Thyroid gland (tissue), 4 donors: Measurements from ENCODE around the gene TCP11L2. TPM values are rescaled to one million over a fixed set of nuclear protein-coding genes. Genes with fewer than 3 reads are reported as not detected.

Source experiments
- DNase-seq, 2 donors: peaks; one replicate each; pipeline ENCODE4 v3.0.0-alpha.2; 2019
- H3K27ac ChIP-seq, 3 donors: fragments of 200-600 bp; sonication (generic); 1 replicate in 2 of 3; 2 replicates in 1 of 3; pipeline ENCODE4 v1.5.1; 2016 to 2019; ENCODE audit warnings: mild to moderate bottlenecking in 1 of 3, moderate library complexity in 1 of 3
- H3K27me3 ChIP-seq: fragments of 200-600 bp; sonication (generic); one replicate; pipeline ENCODE4 v1.5.1; 2019
- H3K36me3 ChIP-seq, 2 donors: fragments of 200-600 bp; sonication (generic); one replicate each; pipeline ENCODE4 v1.5.1; 2016 to 2019
- H3K4me1 ChIP-seq, 2 donors: fragments of 200-600 bp; sonication (generic); one replicate each; pipeline ENCODE4 v1.5.1; 2017 to 2019
- H3K4me3 ChIP-seq, 3 donors: fragments of 200-600 bp; sonication (generic); replicated peaks in 1 of 3; 1 replicate in 2 of 3; 2 replicates in 1 of 3; pipeline ENCODE4 v1.5.1; 2016; ENCODE audit warnings: mild to moderate bottlenecking in 1 of 3
- H3K9me3 ChIP-seq: fragments of 200-600 bp; sonication (generic); one replicate; pipeline ENCODE4 v1.5.1; 2017
- POLR2A ChIP-seq, 2 donors: fragments of 450-650 bp; IDR thresholded peaks; one replicate each; pipeline ENCODE4 v1.6.1; 2017; ENCODE audit warnings: antibody characterized with exemption in 2 of 2, mild to moderate bottlenecking in 2 of 2, moderate library complexity in 1 of 2
- WGBS, 2 donors: methylation state at CpG; one replicate each; pipeline ENCODE4 v1.1.5; 2017; 5-methylcytosine and 5-hydroxymethylcytosine counted together
- intact Hi-C: fragments of 100-400 bp; cut with DNase I; formaldehyde crosslinking; loops from one replicate; pipeline ENCODE4 v1.15.1; 2023
- total RNA-seq, 4 donors: library from RNA; depleted of rRNA; stranded (reverse); fragments of >200 nt; gene quantifications; one replicate each; pipeline ENCODE4 v1.2.3, GENCODE V29; 2016
- TF ChIP-seq, protein P1 (sequence below), 6 experiments: fragments of 200-600 bp in 3 of 6; fragments of 450-650 bp in 3 of 6; sonication (generic) in 3 of 6; IDR thresholded peaks; one replicate each; pipeline ENCODE4 v1.5.1; 2016 to 2019; ENCODE audit warnings: antibody characterized with exemption in 6 of 6, mild to moderate bottlenecking in 2 of 6, inconsistent platforms in 1 of 6, moderate library complexity in 1 of 6

The TCP11L2 gene
- total RNA-seq, 4 donors from 2014 or later = 39.7 to 72.3 (median 59.9) TPM

DNA sequence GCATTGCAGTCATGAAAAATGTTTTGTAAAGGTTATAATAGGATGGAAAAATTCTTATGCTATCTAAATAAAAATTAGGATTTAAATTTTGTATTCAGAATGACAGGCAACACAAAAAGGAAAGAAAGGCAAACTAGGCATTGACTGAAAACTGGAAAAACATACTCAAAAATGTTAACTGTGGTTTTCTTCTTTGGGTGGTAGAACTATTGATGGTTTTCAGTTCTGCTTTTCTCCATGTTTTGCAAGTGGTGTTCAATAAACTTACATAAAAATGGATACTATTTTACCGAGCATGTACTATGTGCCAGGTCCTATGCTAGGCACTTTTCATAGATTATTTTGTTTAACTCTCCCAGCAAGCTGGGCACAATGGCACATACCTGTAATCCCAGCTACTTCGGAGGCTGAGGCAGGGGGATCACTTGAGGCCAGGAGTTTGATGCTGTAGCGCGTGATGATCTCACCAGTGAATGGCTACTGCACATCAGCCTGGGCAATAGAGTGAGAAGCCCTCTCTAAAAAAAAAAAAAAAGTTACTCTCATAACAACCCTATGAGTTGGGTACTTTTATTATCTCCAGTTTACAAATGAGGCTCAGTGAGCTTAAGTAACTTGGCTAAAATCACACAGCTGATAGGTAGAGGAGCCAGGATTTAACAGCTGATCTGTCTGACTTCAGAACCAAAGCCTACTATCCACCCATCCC, 26.3 kb upstream of the TCP11L2 start:
- DNase-seq = no peak
- no peak overlapping the region for H3K27ac ChIP-seq
- no peak overlapping the region for H3K4me3 ChIP-seq
- H3K4me1 ChIP-seq = no peaks in the 10 kb centered on the region
- H3K9me3 ChIP-seq = no peaks in the 10 kb centered on the region
- H3K36me3 ChIP-seq = no peaks in the 10 kb centered on the region
- H3K27me3 ChIP-seq = no peaks in the 10 kb centered on the region
- WGBS, 2 donors = 86 to 97% methylated on average over 4 of the region's 4 CpGs
- TF ChIP-seq, protein P1, sequence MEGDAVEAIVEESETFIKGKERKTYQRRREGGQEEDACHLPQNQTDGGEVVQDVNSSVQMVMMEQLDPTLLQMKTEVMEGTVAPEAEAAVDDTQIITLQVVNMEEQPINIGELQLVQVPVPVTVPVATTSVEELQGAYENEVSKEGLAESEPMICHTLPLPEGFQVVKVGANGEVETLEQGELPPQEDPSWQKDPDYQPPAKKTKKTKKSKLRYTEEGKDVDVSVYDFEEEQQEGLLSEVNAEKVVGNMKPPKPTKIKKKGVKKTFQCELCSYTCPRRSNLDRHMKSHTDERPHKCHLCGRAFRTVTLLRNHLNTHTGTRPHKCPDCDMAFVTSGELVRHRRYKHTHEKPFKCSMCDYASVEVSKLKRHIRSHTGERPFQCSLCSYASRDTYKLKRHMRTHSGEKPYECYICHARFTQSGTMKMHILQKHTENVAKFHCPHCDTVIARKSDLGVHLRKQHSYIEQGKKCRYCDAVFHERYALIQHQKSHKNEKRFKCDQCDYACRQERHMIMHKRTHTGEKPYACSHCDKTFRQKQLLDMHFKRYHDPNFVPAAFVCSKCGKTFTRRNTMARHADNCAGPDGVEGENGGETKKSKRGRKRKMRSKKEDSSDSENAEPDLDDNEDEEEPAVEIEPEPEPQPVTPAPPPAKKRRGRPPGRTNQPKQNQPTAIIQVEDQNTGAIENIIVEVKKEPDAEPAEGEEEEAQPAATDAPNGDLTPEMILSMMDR (IDR thresholded peaks at IDR 0.05) = no peak
- no peak for TF ChIP-seq POLR2A (IDR thresholded peaks at IDR 0.05)
- intact Hi-C loops = no loop called here

DNA sequence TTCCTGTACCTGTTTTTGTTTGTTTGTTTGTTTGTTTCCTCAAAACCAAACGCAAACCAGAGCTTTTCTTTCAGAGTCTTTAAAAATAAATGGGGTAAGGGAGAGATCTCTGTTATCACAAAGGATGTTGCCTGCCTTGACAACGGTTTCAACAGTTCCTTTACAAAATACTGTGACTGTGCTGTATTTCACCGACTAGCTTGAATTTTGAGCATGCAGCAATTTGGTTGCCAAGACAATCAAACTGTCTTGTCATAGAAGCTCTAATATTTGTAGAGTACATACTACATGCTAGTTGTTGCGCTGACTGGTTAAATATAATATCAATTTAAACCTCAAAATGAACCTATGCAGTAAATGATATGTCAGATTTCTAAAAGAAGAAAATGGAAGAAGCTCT, 22.4 kb upstream of the TCP11L2 start:
- no peak overlapping the region for H3K27ac ChIP-seq
- intact Hi-C loops = no loop called here

DNA sequence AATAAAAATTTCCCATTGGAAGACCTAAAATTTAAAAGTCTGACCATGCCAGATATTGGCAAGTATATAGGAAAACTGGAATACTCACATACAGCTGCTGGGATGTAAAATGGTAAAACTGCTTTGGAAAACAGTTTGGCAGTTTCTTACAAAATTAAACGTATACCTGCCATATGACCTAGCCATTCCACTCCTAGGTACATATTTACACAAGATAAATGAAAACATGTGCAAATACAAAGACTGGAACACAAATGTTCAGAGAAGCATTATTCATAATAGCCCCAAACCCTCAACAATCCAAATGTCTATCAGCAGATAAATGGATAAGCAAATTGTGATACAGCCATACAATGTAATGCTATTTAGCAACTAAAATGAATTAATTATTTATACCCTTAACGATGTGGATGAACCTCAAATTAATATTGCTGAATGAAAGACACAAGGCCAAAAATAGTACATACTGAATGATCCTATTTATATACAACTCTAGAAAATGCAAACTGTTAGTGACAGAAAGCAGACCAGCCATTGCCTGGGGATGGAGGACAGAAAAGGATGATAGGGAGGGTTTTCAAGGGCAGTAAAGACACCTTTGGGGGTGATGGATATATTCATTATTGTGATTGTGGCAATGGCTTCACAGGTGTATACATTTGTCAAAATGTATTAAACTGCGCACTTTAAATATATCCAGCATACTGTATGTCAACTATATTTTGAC, 21.3 kb upstream of the TCP11L2 start:
- Histone ChIP-seq H3K9me3 (no peaks in the 10 kb centered on the region), H3K27ac (no peak overlapping the region), H3K4me1 (no peaks in the 10 kb centered on the region), H3K36me3 (no peaks in the 10 kb centered on the region), H3K27me3 (no peaks in the 10 kb centered on the region), H3K4me3 (no peak overlapping the region)
- WGBS, 2 donors = 82 to 87% methylated on average over 3 of the region's 3 CpGs
- no peak for DNase-seq
- intact Hi-C loops = no loop called here
- TF ChIP-seq, protein P1 (IDR thresholded peaks at IDR 0.05) = no peak
- no peak for TF ChIP-seq POLR2A (IDR thresholded peaks at IDR 0.05)

More for the DNA sequence above, 22.4 kb upstream of the TCP11L2 start:
- Histone ChIP-seq H3K27me3 (no peaks in the 10 kb centered on the region), H3K4me1 (no peaks in the 10 kb centered on the region), H3K36me3 (no peaks in the 10 kb centered on the region), H3K9me3 (no peaks in the 10 kb centered on the region), H3K4me3 (no peak overlapping the region)
- TF ChIP-seq, protein P1 (IDR thresholded peaks at IDR 0.05) = no peak
- TF ChIP-seq POLR2A (IDR thresholded peaks at IDR 0.05) = no peak
- no peak for DNase-seq
- WGBS, 2 donors = 81 to 84% methylated on average over 4 of the region's 4 CpGs

DNA sequence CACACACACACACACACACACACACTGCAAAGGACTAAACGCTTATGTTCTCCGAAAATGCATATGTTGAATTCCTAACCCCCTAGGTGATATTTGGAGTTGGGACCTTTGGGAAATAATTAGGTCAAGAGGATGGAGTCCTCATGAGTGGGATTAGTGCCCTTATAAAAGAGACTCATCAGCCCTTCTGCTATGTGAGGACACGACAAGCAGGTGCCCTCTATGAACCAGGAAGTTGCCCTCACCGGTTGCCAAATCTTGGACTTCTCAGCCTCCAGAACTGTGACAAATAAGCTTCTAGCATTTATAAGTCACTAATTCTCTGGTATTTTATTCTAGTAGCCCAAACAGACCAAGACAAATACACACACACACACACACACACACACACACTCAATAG, 20.7 kb upstream of the TCP11L2 start:
- no peaks in the 10 kb centered on the region for H3K4me1 ChIP-seq
- no peaks in the 10 kb centered on the region for H3K9me3 ChIP-seq
- WGBS, 2 donors = 96 to 97% methylated on average over 4 of the region's 4 CpGs
- H3K27ac ChIP-seq = no peak overlapping the region
- intact Hi-C loops = loop anchor here (2.0 kb wide), 1 partner anchor 55 kb away; no protein-coding TSS in a partner anchor
- TF ChIP-seq, protein P1 (IDR thresholded peaks at IDR 0.05) = no peak
- no peak for TF ChIP-seq POLR2A (IDR thresholded peaks at IDR 0.05)
- no peaks in the 10 kb centered on the region for H3K36me3 ChIP-seq
- no peak overlapping the region for H3K4me3 ChIP-seq
- no peaks in the 10 kb centered on the region for H3K27me3 ChIP-seq
- DNase-seq = no peak
